EL (cell line): ENCODE results near the gene MMS19.
"Not testable (repeated sequence)": the region's sequence is repeated elsewhere in the genome, so short reads cannot be mapped to it uniquely, and the experiment has no call there.

Source experiments
- DNase-seq: peaks from one replicate; pipeline ENCODE4 v3.0.0-alpha.2; 2016

Gene MMS19

DNA sequence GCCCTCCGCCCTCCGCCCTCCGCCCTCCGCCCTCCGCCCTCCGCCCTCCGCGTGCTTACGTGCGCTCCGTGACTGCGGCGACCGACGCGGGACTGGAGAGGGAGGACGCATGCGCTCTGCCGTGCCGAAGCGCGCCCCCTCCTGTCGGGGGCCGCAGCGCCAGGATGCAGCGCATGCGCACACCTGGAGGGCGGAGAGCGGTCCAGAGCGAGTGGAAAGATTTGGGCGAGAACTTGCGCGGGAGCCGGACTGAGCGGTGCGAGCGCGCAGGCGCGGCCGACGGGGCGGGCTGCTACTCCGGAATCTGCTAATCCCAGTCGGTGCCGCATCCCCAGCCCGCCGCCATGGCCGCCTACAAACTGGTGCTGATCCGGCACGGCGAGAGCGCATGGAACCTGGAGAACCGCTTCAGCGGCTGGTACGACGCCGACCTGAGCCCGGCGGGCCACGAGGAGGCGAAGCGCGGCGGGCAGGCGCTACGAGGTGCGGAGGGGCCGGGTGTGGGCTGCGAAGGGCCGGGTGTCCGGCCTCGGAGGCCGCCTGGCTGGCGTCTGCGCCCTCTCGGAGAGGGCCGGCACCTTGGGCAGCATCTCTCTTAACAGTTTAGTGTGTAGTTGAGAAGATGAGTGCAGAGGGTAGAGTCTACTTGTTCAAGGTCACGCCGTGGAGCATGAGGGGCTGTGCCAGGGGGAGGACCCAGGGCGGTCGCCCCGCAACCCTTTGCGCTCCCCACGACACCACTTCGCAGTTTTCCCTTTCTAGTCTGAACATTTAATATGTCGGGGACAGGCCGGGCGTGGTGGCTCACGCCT lies 72.1 kb downstream of the MMS19 start, which contains the start of gene PGAM1:
PGAM1 (plus strand) TSS at position 228 of the 812 bp plus-strand sequence; CDS start at position 345, 117 bp downstream.
- DNase-seq: peak; percentile 96

DNA sequence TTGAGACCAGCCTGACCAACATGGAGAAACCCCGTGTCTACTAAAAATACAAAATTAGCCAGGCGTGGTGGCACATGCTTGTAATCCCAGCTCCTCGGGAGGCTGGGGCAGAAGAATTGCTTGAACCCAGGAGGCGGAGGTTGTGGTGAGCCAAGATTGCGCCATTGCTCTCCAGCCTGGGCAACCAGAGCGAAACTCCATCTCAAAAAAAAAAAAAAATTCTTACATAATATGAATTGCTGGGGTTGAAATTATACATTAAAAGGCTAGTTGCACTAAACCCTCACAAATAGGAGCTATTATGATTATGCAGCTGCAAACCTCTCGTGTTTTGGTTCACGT lies 74.5 kb downstream of the MMS19 start:
- DNase-seq: not testable (repeated sequence)

DNA sequence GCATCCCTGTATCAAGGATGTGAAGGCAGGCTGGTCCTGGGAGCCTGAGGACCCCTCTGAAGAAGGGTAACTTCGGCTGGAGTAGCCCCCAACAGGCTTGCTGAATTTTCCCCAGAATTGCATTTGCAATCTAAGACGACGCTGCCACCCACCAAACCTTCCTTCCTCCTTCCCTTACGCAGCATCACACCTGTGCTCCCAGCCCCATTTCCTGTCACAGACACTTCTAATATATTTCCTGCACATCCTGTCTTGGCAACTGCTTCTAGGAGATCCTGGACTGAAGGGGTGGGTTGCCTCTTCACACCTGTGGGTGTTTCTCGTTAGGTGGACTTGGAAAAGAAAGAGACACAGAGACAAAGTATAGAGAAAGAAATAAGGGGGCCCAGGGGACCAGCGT lies 81.7 kb downstream of the MMS19 start:
- no peak for DNase-seq

DNA sequence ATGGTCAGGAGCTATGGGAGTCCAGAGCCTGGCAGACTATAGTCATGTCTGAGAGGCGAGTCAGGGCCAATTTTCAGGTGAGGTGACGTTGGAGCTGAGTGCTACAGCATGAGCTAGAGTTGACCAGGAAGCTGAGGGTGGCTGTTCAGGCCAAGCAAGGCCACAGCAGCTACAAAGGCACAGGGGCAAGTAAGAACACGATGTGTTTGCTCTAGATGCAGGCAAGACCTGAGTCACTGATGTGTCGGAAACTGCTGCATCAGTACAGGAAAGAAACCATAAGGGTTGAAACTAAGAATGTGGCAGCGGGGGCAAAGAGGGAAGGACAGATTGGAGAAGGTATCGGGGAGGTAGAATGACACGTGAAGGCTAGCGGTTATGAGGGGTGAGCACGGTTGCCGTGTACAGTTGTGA lies 85.3 kb downstream of the MMS19 start:
- no peak for DNase-seq

DNA sequence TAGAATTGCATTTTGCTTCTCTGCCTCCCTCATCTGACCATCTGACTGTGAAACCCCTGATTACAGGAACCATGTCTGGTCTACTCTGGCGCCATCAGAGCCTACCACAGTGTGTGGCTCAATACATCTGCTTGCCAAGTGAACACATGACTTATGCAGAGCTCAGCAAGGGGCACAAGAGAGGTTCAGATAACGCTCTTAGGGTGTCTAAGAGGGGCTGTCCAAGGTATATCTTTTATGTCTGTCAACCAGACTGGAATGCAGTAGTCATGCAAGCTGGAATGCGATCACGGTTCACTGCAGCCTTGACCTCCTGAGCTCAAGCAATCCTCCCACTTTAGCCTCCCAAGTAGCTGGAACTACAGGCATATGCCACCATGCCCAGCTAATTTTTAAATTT lies 86.8 kb downstream of the MMS19 start:
- peak; percentile 69 for DNase-seq

DNA sequence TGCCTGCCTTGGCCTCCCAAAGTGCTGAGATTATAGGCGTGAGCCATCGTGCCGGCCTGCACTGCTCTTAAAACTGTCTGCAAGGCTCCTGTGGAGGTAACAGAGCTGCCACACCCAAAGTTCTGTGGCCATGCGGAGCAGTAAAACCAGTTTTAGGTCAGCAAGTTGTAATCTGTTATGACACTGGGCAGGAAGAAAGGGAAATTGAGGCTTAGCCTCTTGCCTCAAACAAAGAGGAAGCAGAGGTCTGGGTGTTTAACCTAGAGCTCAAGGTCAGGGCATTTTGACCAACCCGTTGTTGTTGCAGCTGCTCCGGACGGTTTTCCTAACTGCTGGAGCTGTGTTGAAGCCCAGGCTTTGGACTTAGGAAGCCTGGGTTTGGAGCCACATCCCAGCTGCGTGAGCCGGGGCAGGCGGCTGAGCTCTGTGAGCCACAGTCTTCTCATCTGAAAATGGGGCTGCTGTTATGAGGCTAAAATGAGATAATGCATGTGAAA lies 89.7 kb downstream of the MMS19 start:
- no peak for DNase-seq
